HG02885 (cell line): ENCODE results near the gene GTF2F1.
"Not testable (repeated sequence)": the region's sequence is repeated elsewhere in the genome, so short reads cannot be mapped to it uniquely, and the experiment has no call there.

ENCODE experiments used
- ATAC-seq: cut with Tn5 transposase; IDR thresholded peaks from one replicate; pipeline ENCODE4 v1.9.1; 2021; ENCODE audit warnings: mild to moderate bottlenecking; ENCODE audit not compliant: unreplicated experiment, poor library complexity

The GTF2F1 gene

GRCh38 chr19:6393074-6393982 lies at the start of gene GTF2F1:
Gene GTF2F1, minus strand, starts transcription at chr19:6393164. Its CDS starts 169 bp downstream, at chr19:6392995.
- peak; percentile 88 for ATAC-seq

- no peak for ATAC-seq
Measured at GRCh38 chr19:6442087-6442688, 49.2 kb upstream of the GTF2F1 start.

- no peak for ATAC-seq
Measured at GRCh38 chr19:6440905-6441304, 47.9 kb upstream of the GTF2F1 start.

- ATAC-seq = no peak
Measured at GRCh38 chr19:6439743-6440142, 46.8 kb upstream of the GTF2F1 start.

- no peak for ATAC-seq
Measured at GRCh38 chr19:6433663-6434062, 40.7 kb upstream of the GTF2F1 start, which contains the start of gene SLC25A41. Gene SLC25A41, minus strand, starts transcription at chr19:6433763. Its CDS starts 70 bp downstream, at chr19:6433693.

- no peak for ATAC-seq
Measured at GRCh38 chr19:6433165-6433564, 40.2 kb upstream of the GTF2F1 start.

- no peak for ATAC-seq
Measured at GRCh38 chr19:6431891-6432290, 38.9 kb upstream of the GTF2F1 start.

GRCh38 chr19:6429419-6430221 lies 36.7 kb upstream of the GTF2F1 start:
- no peak for ATAC-seq

GRCh38 chr19:6428692-6429418 lies 35.9 kb upstream of the GTF2F1 start:
- not testable (repeated sequence) for ATAC-seq

- no peak for ATAC-seq
Measured at GRCh38 chr19:6427131-6427530, 34.2 kb upstream of the GTF2F1 start.

- ATAC-seq = no peak
Measured at GRCh38 chr19:6425732-6426620, 33.0 kb upstream of the GTF2F1 start.

- ATAC-seq = peak; percentile 87
Measured at GRCh38 chr19:6424939-6425731, 32.2 kb upstream of the GTF2F1 start.

- no peak for ATAC-seq
Measured at GRCh38 chr19:6424195-6424938, 31.4 kb upstream of the GTF2F1 start, which contains the start of gene KHSRP. Gene KHSRP, minus strand, starts transcription at chr19:6424811. Its CDS starts 110 bp downstream, at chr19:6424701.

GRCh38 chr19:6423499-6424194 lies 30.7 kb upstream of the GTF2F1 start:
- no peak for ATAC-seq

- no peak for ATAC-seq
Measured at GRCh38 chr19:6421075-6422014, 28.4 kb upstream of the GTF2F1 start.

- no peak for ATAC-seq
Measured at GRCh38 chr19:6418562-6418932, 25.6 kb upstream of the GTF2F1 start.
